ENCODE measurements around the gene HEY2. TPM values are rescaled to one million over a fixed set of nuclear protein-coding genes. Genes with fewer than 3 reads are reported as not detected.
A peak's percentile ranks its signal among the peaks of the same experiment; 100 is the strongest.
"Not testable (repeated sequence)": the region's sequence is repeated elsewhere in the genome, so short reads cannot be mapped to it uniquely, and the experiment has no call there.

Gene HEY2
- 0.30 TPM for polyA plus RNA-seq

- H3K4me3 Mint-ChIP-seq = peak within 1 kb of the TSS; percentile 68 to 92 (median 86)
- peak within 1 kb of the TSS; percentile 58 to 92 (median 67) for H3K27ac Mint-ChIP-seq
- peaks cover 15 to 25% (median 22%) of the 10 kb centered on the region in 3 donors for H3K4me1 Mint-ChIP-seq
- H3K27me3 Mint-ChIP-seq = peaks cover 54% of the 10 kb centered on the region
- peaks cover 2% of the 10 kb centered on the region for H3K36me3 Mint-ChIP-seq
- H3K9me3 Mint-ChIP-seq = peaks cover 0 to 4% (median 0%) of the 10 kb centered on the region in 3 donors
Observed at GRCh38 chr6:125749173-125749864, at the start of gene HEY2. Gene HEY2, plus strand, starts transcription at chr6:125749632. Its CDS starts 145 bp downstream, at chr6:125749777.

- Mint-ChIP-seq H3K27ac (no peak overlapping the region), H3K4me1 (peaks cover 0 to 3% (median 2%) of the 10 kb centered on the region in 3 donors), H3K4me3 (no peak overlapping the region), H3K27me3 (peaks cover 7% of the 10 kb centered on the region), H3K9me3 (peaks cover 0 to 4% (median 1%) of the 10 kb centered on the region in 3 donors), H3K36me3 (no peaks in the 10 kb centered on the region)
Observed at GRCh38 chr6:125700581-125701353, 48.7 kb upstream of the HEY2 start.

- Mint-ChIP-seq H3K36me3 (no peaks in the 10 kb centered on the region), H3K27me3 (peaks cover 5% of the 10 kb centered on the region), H3K4me3 (no peak overlapping the region), H3K9me3 (peaks cover 0 to 4% (median 1%) of the 10 kb centered on the region in 3 donors), H3K4me1 (peaks cover 0 to 3% (median 2%) of the 10 kb centered on the region in 3 donors), H3K27ac (no peak overlapping the region)
Observed at GRCh38 chr6:125701354-125701668, 48.1 kb upstream of the HEY2 start.

GRCh38 chr6:125703882-125704281, 45.5 kb upstream of the HEY2 start:
- H3K36me3 Mint-ChIP-seq, H3K4me1 Mint-ChIP-seq, H3K4me3 Mint-ChIP-seq, H3K9me3 Mint-ChIP-seq, H3K27me3 Mint-ChIP-seq: not testable (repeated sequence)
- peak overlapping the region in 1 of 3 donors; percentile 40 for H3K27ac Mint-ChIP-seq

- no peaks in the 10 kb centered on the region for H3K36me3 Mint-ChIP-seq
- H3K27me3 Mint-ChIP-seq = peaks cover 6% of the 10 kb centered on the region
Observed at GRCh38 chr6:125707615-125708243, 41.7 kb upstream of the HEY2 start.

GRCh38 chr6:125711013-125711675, 38.3 kb upstream of the HEY2 start:
- Mint-ChIP-seq H3K9me3 (peaks cover 0 to 14% (median 13%) of the 10 kb centered on the region in 3 donors), H3K27me3 (peaks cover 4% of the 10 kb centered on the region), H3K4me3 (no peak overlapping the region), H3K36me3 (no peaks in the 10 kb centered on the region), H3K27ac (no peak overlapping the region), H3K4me1 (peaks cover 2 to 10% (median 5%) of the 10 kb centered on the region in 3 donors)

More at GRCh38 chr6:125707615-125708243, 41.7 kb upstream of the HEY2 start:
- H3K9me3 Mint-ChIP-seq = peaks cover 0 to 14% (median 9%) of the 10 kb centered on the region in 3 donors
- H3K4me3 Mint-ChIP-seq = no peak overlapping the region
- H3K4me1 Mint-ChIP-seq = no peaks in the 10 kb centered on the region
- H3K27ac Mint-ChIP-seq = no peak overlapping the region

- H3K4me1 Mint-ChIP-seq = peaks cover 2 to 16% (median 5%) of the 10 kb centered on the region in 3 donors
- no peak overlapping the region for H3K27ac Mint-ChIP-seq
- peaks cover 2% of the 10 kb centered on the region for H3K36me3 Mint-ChIP-seq
- peaks cover 0 to 13% (median 12%) of the 10 kb centered on the region in 3 donors for H3K9me3 Mint-ChIP-seq
- H3K27me3 Mint-ChIP-seq = no peaks in the 10 kb centered on the region
- H3K4me3 Mint-ChIP-seq = peak overlapping the region in 1 of 4 donors; percentile 10
Observed at GRCh38 chr6:125714441-125715090, 34.9 kb upstream of the HEY2 start.

- Mint-ChIP-seq H3K27me3 (peaks cover 3% of the 10 kb centered on the region), H3K27ac (no peak overlapping the region), H3K4me1 (peaks cover 2 to 16% (median 5%) of the 10 kb centered on the region in 3 donors), H3K4me3 (no peak overlapping the region), H3K9me3 (peaks cover 1 to 6% (median 5%) of the 10 kb centered on the region in 3 donors), H3K36me3 (peaks cover 2% of the 10 kb centered on the region)
Observed at GRCh38 chr6:125717120-125717731, 32.2 kb upstream of the HEY2 start.

GRCh38 chr6:125718109-125718508, 31.3 kb upstream of the HEY2 start:
- Mint-ChIP-seq H3K36me3 (peaks cover 2% of the 10 kb centered on the region), H3K4me1 (peaks cover 2 to 16% (median 5%) of the 10 kb centered on the region in 3 donors), H3K27ac (no peak overlapping the region), H3K9me3 (peaks cover 1 to 5% (median 1%) of the 10 kb centered on the region in 3 donors), H3K27me3 (peaks cover 7% of the 10 kb centered on the region), H3K4me3 (no peak overlapping the region)

GRCh38 chr6:125722886-125723285, 26.5 kb upstream of the HEY2 start:
- H3K27me3 Mint-ChIP-seq = peaks cover 10% of the 10 kb centered on the region
- H3K4me1 Mint-ChIP-seq = peaks cover 0 to 4% (median 0%) of the 10 kb centered on the region in 3 donors
- H3K9me3 Mint-ChIP-seq = peaks cover 0 to 5% (median 0%) of the 10 kb centered on the region in 3 donors
- H3K36me3 Mint-ChIP-seq = no peaks in the 10 kb centered on the region
- no peak overlapping the region for H3K4me3 Mint-ChIP-seq
- no peak overlapping the region for H3K27ac Mint-ChIP-seq

- Mint-ChIP-seq H3K4me3 (no peak overlapping the region), H3K27ac (no peak overlapping the region), H3K27me3 (peaks cover 8% of the 10 kb centered on the region), H3K4me1 (no peaks in the 10 kb centered on the region), H3K36me3 (peaks cover 2% of the 10 kb centered on the region), H3K9me3 (no peaks in the 10 kb centered on the region)
Observed at GRCh38 chr6:125727216-125727615, 22.2 kb upstream of the HEY2 start.

- no peak overlapping the region for H3K4me3 Mint-ChIP-seq
- H3K4me1 Mint-ChIP-seq = no peaks in the 10 kb centered on the region
- peaks cover 6% of the 10 kb centered on the region for H3K27me3 Mint-ChIP-seq
- H3K27ac Mint-ChIP-seq = no peak overlapping the region
- H3K36me3 Mint-ChIP-seq = peaks cover 2% of the 10 kb centered on the region
- no peaks in the 10 kb centered on the region for H3K9me3 Mint-ChIP-seq
Observed at GRCh38 chr6:125728739-125729138, 20.7 kb upstream of the HEY2 start.

GRCh38 chr6:125729983-125730382, 19.4 kb upstream of the HEY2 start:
- Mint-ChIP-seq H3K4me1 (no peaks in the 10 kb centered on the region), H3K27ac (no peak overlapping the region), H3K36me3 (peaks cover 2% of the 10 kb centered on the region), H3K4me3 (no peak overlapping the region), H3K27me3 (peaks cover 6% of the 10 kb centered on the region), H3K9me3 (no peaks in the 10 kb centered on the region)

GRCh38 chr6:125732398-125732797, 17.0 kb upstream of the HEY2 start:
- Mint-ChIP-seq H3K27me3 (peaks cover 11% of the 10 kb centered on the region), H3K4me1 (no peaks in the 10 kb centered on the region), H3K4me3 (no peak overlapping the region), H3K36me3 (peaks cover 2% of the 10 kb centered on the region), H3K27ac (no peak overlapping the region), H3K9me3 (no peaks in the 10 kb centered on the region)
